Measurements from ENCODE around the gene FNIP1.
"Not testable (repeated sequence)": the region's sequence is repeated elsewhere in the genome, so short reads cannot be mapped to it uniquely, and the experiment has no call there.

FNIP1 gene

DNA sequence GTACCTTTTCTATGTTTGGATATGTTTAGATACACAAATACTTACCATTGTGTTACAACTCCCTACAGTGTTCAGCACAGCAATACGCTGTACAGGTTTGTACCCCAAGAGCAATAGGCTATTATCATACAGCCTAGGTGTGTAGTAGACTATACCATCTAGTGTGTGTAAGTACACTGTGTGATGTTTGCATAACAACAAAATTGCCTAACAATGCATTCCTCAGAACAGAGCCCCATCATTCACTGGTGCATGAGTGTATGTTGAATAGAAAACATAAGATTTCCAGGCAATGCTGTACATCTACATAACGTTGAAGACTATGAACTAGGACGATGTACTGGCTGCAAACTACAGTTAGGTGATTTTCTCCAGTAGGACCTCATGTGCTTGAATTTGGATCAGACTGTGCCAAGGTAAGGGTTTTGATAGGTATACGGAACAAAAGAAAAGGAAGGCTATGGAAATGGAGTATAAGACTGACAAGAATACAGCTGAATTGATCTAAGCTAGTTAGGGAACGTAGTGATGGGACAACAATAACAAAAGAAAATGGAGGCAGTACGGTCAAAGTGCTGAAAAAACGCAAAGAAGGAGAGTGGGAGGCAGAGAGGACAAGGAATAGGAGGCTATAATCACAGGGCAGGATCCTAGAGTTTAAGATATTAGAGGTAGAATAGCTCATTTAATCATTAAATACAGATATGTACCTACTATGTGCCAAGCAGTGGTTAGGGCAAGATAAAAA, 46.9 kb downstream of the FNIP1 start:
- DNase-seq: no peak

DNA sequence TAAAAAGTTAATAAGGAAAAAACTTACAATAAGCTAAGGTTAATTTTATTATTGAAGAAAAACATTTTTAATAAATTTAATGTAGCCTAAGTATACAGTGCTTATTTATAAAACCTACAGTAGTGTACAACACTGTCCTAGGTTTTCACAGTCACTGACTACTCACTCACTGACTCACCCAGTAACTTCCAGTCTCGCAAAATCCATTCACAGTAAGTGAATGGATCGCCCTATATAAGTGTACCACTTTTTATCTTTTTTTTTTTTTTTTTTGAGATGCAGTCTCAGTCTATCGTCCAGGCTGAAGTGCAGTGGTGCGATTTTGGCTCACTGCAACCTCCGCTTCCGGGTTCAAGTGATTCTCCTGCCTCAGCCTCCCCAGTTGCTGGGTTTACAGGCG, 47.7 kb downstream of the FNIP1 start:
- DNase-seq: no peak

DNA sequence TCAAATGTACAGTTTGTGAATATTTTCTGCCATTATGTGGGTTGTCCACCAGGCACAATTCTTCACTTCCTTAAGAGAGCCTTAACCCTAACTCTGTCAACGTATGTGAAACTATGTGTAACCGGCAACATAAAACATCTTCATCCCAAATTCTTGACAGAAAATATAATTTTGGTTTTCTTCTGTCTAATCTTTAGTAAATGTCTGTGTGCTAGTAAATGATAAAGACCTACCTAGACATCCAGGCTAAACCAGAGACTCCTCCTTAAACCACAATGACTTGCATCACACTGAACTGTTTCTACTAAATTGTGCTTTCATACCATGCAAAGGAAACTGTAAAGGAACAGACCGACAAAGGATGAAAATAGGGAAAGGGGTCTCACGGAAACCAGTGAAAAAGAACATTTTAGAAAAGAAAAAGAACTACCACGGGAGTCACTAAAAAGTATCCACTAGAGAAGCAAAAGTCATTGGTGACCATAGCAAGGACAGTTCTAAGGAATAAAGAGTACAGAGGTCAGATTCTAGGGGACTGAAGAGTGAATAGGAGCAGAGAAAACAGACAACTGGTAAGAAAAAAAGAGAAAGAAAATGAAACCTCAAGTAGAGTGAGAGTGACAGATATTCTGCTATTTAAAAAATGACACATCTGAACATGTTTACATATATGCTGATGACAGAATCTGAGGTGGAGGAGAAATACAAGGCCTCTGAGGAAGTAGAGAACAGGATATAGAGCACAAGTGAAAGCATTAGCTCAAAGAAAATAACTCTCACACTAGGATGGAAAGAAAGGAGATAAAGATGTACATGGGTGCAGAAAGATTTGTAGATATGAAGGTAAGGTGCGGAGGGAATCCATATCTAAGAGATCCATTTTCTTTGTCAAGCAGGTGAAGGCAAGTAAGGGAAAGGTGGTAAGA, 49.4 kb downstream of the FNIP1 start:
- no peak for DNase-seq

GRCh38 chr5:131746423-131746822, 50.4 kb downstream of the FNIP1 start:
- DNase-seq: no peak

DNA sequence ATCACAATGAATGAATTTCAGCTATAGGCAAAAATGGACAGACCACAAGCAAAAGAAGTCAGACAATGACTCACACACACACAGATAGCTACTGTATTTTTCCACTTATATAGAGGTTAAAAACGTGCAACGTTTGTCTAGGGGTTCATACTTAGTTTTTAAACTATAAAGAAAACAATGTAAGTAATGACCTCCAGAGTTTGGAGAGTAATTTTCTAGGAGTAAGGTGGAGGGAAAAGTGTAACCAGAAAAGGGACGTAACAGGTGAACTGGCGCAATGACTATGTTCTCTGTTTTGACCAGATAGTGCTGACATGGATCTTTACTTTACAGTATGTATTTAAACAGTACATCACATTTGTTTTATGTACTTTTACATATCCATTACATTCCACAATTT, 51.1 kb downstream of the FNIP1 start:
- no peak for DNase-seq

GRCh38 chr5:131745155-131745554, 51.7 kb downstream of the FNIP1 start:
- DNase-seq: no peak

DNA sequence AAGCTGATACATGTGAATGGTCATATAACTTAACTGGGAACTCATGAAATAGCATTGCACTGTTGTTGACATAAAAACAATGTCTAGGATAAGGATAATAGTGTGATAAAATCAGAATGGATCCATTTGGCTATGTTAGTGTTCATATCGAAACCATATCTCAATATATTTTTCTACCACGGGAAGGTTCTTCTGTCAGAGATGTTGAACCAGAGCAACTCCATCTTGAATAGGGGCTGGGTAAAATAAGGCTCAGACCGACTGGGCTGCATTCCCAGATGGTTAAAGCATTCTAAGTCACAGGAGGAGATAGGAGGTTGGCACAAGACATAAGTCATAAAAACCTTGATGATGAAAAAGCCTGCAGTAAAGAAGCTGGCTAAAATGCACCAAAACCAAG, 56.3 kb downstream of the FNIP1 start:
- DNase-seq: no peak

- DNase-seq: no peak
Observed at GRCh38 chr5:131735393-131735792, 61.4 kb downstream of the FNIP1 start.

DNA sequence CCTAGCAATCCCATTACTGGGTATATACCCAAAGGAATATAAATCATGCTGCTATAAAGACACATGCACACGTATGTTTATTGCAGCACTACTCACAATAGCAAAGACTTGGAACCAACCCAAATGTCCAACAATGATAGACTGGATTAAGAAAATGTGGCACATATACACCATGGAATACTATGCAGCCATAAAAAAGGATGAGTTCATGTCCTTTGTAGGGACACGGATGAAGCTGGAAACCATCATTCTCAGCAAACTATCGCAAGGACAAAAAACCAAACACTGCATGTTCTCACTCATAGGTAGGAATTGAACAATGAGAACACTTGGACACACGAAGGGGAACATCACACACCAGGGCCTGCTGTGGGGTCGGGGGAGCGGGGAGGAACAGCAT, 61.9 kb downstream of the FNIP1 start:
- DNase-seq: not testable (repeated sequence)

DNA sequence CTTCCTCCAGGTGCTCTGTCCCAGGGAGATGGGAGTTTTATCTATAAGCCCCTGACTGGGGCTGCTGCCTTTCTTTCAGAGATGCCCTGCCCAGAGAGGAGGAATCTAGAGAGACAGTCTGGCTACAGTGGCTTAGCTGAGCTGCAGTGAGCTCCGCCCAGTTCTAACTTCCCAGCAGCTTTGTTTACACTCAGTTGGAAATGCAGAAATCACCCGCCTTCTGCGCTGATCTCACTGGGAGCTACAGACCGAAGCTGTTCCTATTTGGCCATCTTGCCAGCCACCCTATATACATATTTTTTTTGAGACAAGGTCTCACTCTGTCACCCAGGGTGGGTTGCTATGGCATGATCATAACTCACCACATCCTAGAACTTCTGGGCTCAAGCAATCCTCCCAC, 67.5 kb downstream of the FNIP1 start:
- not testable (repeated sequence) for DNase-seq

DNA sequence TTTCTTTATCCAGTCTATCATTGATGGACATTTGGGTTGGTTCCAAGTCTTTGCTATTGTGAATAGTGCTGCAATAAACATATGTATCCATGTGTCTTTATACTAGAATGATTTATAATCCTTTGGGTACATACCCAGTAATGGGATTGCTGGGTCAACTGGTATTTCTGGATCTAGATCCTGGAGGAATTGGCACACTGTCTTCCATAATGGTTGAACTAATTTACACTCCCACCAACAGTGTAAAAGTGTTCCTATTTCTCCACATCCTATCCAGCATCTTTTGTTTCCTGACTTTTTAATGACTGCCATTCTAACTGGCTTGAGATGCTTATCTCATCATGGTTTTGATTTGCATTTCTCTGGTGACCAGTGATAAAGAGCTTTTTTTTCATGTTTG, 72.7 kb downstream of the FNIP1 start:
- DNase-seq: not testable (repeated sequence)

- DNase-seq: no peak
Observed at GRCh38 chr5:131720714-131721113, 76.1 kb downstream of the FNIP1 start.

GRCh38 chr5:131719564-131719963, 77.3 kb downstream of the FNIP1 start:
- no peak for DNase-seq

GRCh38 chr5:131718487-131719014, 78.3 kb downstream of the FNIP1 start:
- DNase-seq: no peak

- not testable (repeated sequence) for DNase-seq
Observed at GRCh38 chr5:131717164-131717563, 79.7 kb downstream of the FNIP1 start.

DNA sequence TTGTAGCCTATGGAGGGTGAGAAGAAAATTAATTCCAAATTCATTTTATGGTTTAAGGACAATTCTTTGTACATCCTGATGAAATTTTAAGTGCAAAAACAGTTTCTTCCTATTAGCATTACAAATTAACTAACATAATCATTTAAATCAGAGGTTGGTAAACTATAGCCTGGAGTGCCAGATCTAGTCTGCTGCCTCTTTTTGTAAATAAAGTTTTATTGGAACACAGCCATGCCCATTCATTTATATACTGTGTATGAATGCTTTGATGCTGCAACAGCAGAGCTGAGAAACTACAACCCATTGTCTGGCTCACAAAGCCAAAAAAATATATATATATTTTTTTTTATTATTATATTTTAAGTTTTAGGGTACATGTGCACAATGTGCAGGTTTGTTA, 80.2 kb downstream of the FNIP1 start:
- DNase-seq: no peak

GRCh38 chr5:131710391-131710790, 86.4 kb downstream of the FNIP1 start:
- DNase-seq: no peak

DNA sequence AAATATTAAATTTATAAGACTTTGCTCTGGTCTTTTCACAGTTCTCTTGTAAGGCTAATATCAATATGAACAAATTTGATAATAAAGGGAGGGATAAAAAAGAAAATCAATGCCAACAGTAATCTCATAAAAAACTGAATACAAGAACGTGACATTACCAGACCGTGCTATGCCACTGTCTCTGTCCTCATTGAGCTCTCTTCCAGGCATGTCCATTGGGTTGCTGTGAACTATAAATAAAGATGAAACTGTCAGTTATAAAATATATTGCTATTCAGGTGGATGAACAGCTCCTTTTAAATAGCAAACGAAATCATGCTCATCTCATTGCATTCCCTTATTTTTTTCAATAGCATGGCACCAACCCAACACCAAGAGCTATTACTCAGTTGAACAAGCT, 87.8 kb downstream of the FNIP1 start:
- no peak for DNase-seq

GRCh38 chr5:131706281-131706680, 90.5 kb downstream of the FNIP1 start:
- DNase-seq: no peak

- no peak for DNase-seq
Observed at GRCh38 chr5:131694926-131695325, 101.9 kb downstream of the FNIP1 start.

- no peak for DNase-seq
Observed at GRCh38 chr5:131693894-131694293, 102.9 kb downstream of the FNIP1 start.

GRCh38 chr5:131685516-131686171, 111.2 kb downstream of the FNIP1 start:
- DNase-seq: no peak

GRCh38 chr5:131684595-131684994, 112.2 kb downstream of the FNIP1 start:
- no peak for DNase-seq
